ENCODE results near the gene YBX2. TPM values are rescaled to one million over a fixed set of nuclear protein-coding genes. Genes with fewer than 3 reads are reported as not detected.
A peak's percentile ranks its signal among the peaks of the same experiment; 100 is the strongest.

The YBX2 gene
- total RNA-seq, 1 donor from 2014 or later, result 0.35 TPM

DNA sequence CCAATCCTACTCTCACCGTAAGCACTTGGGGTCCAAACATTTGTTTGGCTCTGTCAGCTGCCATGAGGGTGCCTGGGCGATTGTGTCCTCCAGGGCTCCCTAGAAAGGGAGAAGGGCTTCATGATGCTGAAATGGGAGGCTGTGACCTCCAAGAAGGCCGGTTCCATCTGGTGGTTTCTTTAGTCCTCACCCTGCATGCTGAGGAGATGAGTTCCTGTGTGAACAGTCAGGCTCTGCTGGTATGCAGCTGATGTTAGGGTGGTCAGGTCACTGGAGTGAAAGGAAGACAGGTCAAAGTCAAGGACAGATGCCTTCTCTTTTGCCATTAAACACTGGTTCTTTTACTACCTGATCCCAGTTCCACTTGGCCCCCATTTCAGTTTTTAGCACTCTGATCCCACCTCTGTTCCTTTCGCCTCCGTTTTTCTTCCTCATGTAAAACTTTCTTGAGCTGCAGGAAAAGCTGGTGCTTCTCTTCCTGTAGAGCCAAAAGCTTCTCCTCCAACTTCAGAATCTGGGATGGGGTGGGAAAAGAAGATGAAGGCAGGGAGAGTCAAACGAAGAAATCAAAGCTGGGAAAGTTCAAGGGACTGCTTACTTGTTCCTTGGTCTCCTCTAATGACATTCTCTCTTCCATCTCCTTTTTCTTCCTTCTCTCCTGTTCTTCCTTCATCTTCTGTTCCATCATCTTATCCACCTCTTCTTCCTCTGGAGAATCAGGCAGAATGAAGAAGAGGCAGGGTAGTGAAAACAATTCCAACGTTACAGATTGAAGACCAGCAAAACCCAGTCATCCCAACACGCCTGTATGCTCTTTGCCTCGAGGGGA is 19.7 kb upstream of the YBX2 start:
- TF ChIP-seq, protein P1, sequence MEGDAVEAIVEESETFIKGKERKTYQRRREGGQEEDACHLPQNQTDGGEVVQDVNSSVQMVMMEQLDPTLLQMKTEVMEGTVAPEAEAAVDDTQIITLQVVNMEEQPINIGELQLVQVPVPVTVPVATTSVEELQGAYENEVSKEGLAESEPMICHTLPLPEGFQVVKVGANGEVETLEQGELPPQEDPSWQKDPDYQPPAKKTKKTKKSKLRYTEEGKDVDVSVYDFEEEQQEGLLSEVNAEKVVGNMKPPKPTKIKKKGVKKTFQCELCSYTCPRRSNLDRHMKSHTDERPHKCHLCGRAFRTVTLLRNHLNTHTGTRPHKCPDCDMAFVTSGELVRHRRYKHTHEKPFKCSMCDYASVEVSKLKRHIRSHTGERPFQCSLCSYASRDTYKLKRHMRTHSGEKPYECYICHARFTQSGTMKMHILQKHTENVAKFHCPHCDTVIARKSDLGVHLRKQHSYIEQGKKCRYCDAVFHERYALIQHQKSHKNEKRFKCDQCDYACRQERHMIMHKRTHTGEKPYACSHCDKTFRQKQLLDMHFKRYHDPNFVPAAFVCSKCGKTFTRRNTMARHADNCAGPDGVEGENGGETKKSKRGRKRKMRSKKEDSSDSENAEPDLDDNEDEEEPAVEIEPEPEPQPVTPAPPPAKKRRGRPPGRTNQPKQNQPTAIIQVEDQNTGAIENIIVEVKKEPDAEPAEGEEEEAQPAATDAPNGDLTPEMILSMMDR (conservative IDR thresholded peaks at IDR 0.05; ENCODE audit: low read depth, low read length), result no peak
- no peak for DNase-seq (ENCODE audit: low read depth)
- H3K4me3 ChIP-seq (ENCODE audit: low read depth, low read length), result peak overlapping the region; percentile 86

- TF ChIP-seq, protein P1 (conservative IDR thresholded peaks at IDR 0.05; ENCODE audit: low read depth, low read length), result peak; percentile 19
- H3K4me3 ChIP-seq (ENCODE audit: low read depth, low read length), result peak overlapping the region; percentile 86
- no peak for DNase-seq (ENCODE audit: low read depth)
Observed at GRCh38 chr17:7313088-7313889, 18.9 kb upstream of the YBX2 start.

DNA sequence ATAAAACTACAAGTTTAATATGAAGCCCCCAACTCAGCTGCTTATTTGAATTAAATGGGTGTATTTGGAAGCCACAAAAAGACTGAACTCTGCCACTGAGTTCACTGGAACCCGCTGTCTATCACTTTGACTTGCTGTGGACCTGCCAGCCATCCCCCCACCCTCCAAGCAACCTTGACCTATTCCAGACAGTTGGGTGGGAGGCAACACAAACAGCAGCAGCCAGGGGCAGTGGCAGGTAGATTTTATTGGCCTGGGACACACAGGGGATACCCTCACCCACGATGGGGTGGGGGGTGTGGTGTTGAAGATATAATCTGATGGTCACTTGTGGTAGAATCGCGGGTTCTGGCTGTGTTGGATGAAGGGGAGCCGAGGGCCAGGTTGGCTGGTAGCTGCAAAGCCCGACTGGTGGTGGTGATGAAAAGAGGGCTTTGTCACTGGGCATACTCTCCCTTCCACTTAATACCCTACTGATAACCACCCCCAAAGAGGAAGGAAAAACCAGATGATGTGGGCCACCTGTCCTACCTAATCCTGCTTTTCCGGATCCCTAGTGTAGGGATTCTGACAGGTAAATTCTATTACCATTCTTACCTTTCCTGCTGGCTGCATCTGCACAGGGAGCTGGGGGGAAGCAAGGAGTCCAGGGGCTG is 18.1 kb upstream of the YBX2 start:
- no peak for DNase-seq (ENCODE audit: low read depth)
- TF ChIP-seq, protein P1 (conservative IDR thresholded peaks at IDR 0.05; ENCODE audit: low read depth, low read length), result no peak
- no peak overlapping the region for H3K4me3 ChIP-seq (ENCODE audit: low read depth, low read length)

- no peak overlapping the region for H3K4me3 ChIP-seq (ENCODE audit: low read depth, low read length)
- no peak for DNase-seq (ENCODE audit: low read depth)
- TF ChIP-seq, protein P1 (conservative IDR thresholded peaks at IDR 0.05; ENCODE audit: low read depth, low read length), result no peak
Observed at GRCh38 chr17:7311110-7311705, 16.8 kb upstream of the YBX2 start.

- no peak for DNase-seq (ENCODE audit: low read depth)
- TF ChIP-seq, protein P1 (conservative IDR thresholded peaks at IDR 0.05; ENCODE audit: low read depth, low read length), result no peak
- peak overlapping the region; percentile 95 for H3K4me3 ChIP-seq (ENCODE audit: low read depth, low read length)
Observed at GRCh38 chr17:7309628-7310027, 15.2 kb upstream of the YBX2 start.

DNA sequence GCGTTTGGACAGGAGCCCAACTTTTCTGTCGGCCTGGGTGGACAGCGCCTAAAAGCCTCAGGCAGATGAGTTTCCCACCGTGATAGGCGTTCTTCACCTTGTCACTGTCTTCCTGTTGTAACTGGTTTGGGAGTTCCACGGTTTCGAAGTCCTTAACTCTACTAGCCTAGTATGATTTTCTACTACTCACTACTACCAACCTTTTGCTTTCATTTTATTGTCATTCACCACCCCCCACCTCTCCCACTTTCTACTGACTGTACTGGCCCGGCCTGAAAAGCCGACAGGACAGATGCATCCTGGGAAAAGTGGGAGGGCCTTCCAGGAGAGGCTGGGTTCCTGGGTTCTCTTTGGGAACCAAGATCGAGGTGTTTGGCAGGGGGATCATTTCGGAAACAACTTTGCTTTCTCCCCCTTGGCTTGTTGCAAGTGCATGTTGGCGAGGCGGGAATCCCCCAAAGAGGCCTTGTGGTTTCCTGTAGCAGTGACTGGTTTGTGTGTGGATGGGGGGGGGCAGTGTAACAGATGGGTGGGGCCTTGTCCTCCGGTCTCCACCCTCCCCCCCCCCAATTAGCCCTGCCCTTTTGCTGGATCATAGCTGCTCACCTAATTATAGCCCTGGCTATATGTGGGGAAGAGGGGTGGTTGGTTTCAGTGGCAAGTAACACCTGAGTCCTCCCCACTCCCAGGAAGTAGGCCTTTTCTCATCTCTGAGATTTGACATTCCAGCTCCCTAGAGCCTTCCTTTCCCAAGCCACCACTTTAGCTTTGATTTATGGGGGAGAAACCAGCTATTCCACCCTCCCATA is 14.4 kb upstream of the YBX2 start:
- TF ChIP-seq, protein P1 (conservative IDR thresholded peaks at IDR 0.05; ENCODE audit: low read depth, low read length), result no peak
- no peak for DNase-seq (ENCODE audit: low read depth)
- H3K4me3 ChIP-seq (ENCODE audit: low read depth, low read length), result peak overlapping the region; percentile 95
